HFF-Myc (cell line): ENCODE data around the gene IGFBP5.
A peak's percentile ranks its signal among the peaks of the same experiment; 100 is the strongest.

Experiments
- DNase-seq: peaks from one replicate; pipeline ENCODE4 v3.0.0-alpha.2; 2011; ENCODE audit warnings: low read depth; ENCODE audit errors: extremely low read depth
- H3K4me3 ChIP-seq: replicated peaks from 2 replicates; pipeline ENCODE4 v1.5.1; 2011; ENCODE audit warnings: low read depth, mild to moderate bottlenecking, control low read depth, low read length
- CTCF ChIP-seq: IDR thresholded peaks from 2 replicates; pipeline ENCODE4 v1.5.1; 2012; ENCODE audit warnings: mild to moderate bottlenecking, low read depth, low read length, control low read depth; ENCODE audit errors: missing control alignments

The IGFBP5 gene

GRCh38 chr2:216657086-216657855 is 38.1 kb downstream of the IGFBP5 start:
- no peak for TF ChIP-seq CTCF
- DNase-seq, result no peak
- no peak overlapping the region for H3K4me3 ChIP-seq

GRCh38 chr2:216654528-216655052 is 40.8 kb downstream of the IGFBP5 start:
- DNase-seq, result no peak
- TF ChIP-seq CTCF, result no peak
- H3K4me3 ChIP-seq, result no peak overlapping the region

- no peak for DNase-seq
- no peak for TF ChIP-seq CTCF
These were observed 41.4 kb downstream of the IGFBP5 start for GRCh38 chr2:216653931-216654365.

GRCh38 chr2:216653093-216653799 is 42.1 kb downstream of the IGFBP5 start:
- no peak for TF ChIP-seq CTCF
- H3K4me3 ChIP-seq, result no peak overlapping the region
- no peak for DNase-seq

More at GRCh38 chr2:216653931-216654365, 41.4 kb downstream of the IGFBP5 start:
- no peak overlapping the region for H3K4me3 ChIP-seq

- no peak for TF ChIP-seq CTCF
- DNase-seq, result no peak
These were observed 42.8 kb downstream of the IGFBP5 start for GRCh38 chr2:216652566-216652965.

GRCh38 chr2:216651351-216651881 is 43.9 kb downstream of the IGFBP5 start:
- TF ChIP-seq CTCF, result no peak
- DNase-seq, result peak; percentile 61
- H3K4me3 ChIP-seq, result no peak overlapping the region

More at GRCh38 chr2:216652566-216652965, 42.8 kb downstream of the IGFBP5 start:
- no peak overlapping the region for H3K4me3 ChIP-seq
